8988T (cell line): Measurements from ENCODE around the gene RASD2.

ENCODE experiments used
- DNase-seq: peaks from one replicate; pipeline ENCODE4 v3.0.0; 2011

Gene RASD2

GRCh38 chr22:35542157-35542938 is 1.7 kb downstream of the RASD2 start:
- DNase-seq, result no peak

GRCh38 chr22:35542939-35543516 is 2.4 kb downstream of the RASD2 start:
- no peak for DNase-seq

GRCh38 chr22:35543702-35544101 is 3.1 kb downstream of the RASD2 start:
- DNase-seq, result no peak

- no peak for DNase-seq
These were observed 3.6 kb downstream of the RASD2 start for GRCh38 chr22:35544189-35544588.

- no peak for DNase-seq
These were observed 4.2 kb downstream of the RASD2 start for GRCh38 chr22:35544827-35545226.

GRCh38 chr22:35546886-35547285 is 6.3 kb downstream of the RASD2 start:
- no peak for DNase-seq

- DNase-seq, result peak; percentile 53
These were observed 7.5 kb downstream of the RASD2 start for GRCh38 chr22:35547987-35548721.

GRCh38 chr22:35548722-35549112 is 8.1 kb downstream of the RASD2 start:
- no peak for DNase-seq

- DNase-seq, result no peak
These were observed 8.7 kb downstream of the RASD2 start for GRCh38 chr22:35549328-35549727.

- DNase-seq, result no peak
These were observed 11.0 kb downstream of the RASD2 start for GRCh38 chr22:35551549-35552177.

GRCh38 chr22:35552196-35552842 is 11.7 kb downstream of the RASD2 start:
- DNase-seq, result peak; percentile 83

- no peak for DNase-seq
These were observed 12.2 kb downstream of the RASD2 start for GRCh38 chr22:35552846-35553245.

GRCh38 chr22:35553341-35553740 is 12.7 kb downstream of the RASD2 start:
- DNase-seq, result no peak

- no peak for DNase-seq
These were observed 13.7 kb downstream of the RASD2 start for GRCh38 chr22:35554297-35554845.

- DNase-seq, result no peak
These were observed 14.9 kb downstream of the RASD2 start for GRCh38 chr22:35555483-35555890.

GRCh38 chr22:35555946-35556547 is 15.4 kb downstream of the RASD2 start:
- DNase-seq, result no peak

- DNase-seq, result no peak
These were observed 16.0 kb downstream of the RASD2 start for GRCh38 chr22:35556666-35557065.

- no peak for DNase-seq
These were observed 17.4 kb downstream of the RASD2 start for GRCh38 chr22:35558031-35558430.

- no peak for DNase-seq
These were observed 18.1 kb downstream of the RASD2 start for GRCh38 chr22:35558719-35559118.

GRCh38 chr22:35559354-35560005 is 18.8 kb downstream of the RASD2 start:
- DNase-seq, result no peak

- no peak for DNase-seq
These were observed 19.7 kb downstream of the RASD2 start for GRCh38 chr22:35560366-35560765.

- DNase-seq, result no peak
These were observed 20.2 kb downstream of the RASD2 start for GRCh38 chr22:35560824-35561223.
